HFF-Myc (cell line): ENCODE data around the gene PDCD6IP.

Experiments
- DNase-seq: peaks from one replicate; pipeline ENCODE4 v3.0.0-alpha.2; 2011; ENCODE audit warnings: low read depth; ENCODE audit errors: extremely low read depth
- H3K4me3 ChIP-seq: replicated peaks from 2 replicates; pipeline ENCODE4 v1.5.1; 2011; ENCODE audit warnings: low read depth, mild to moderate bottlenecking, control low read depth, low read length
- TF ChIP-seq, protein P1 (sequence below): IDR thresholded peaks from 2 replicates; pipeline ENCODE4 v1.5.1; 2012; ENCODE audit warnings: mild to moderate bottlenecking, low read depth, low read length, control low read depth; ENCODE audit errors: missing control alignments

PDCD6IP gene

GRCh38 chr3:33868309-33868708 lies 69.9 kb downstream of the PDCD6IP start:
- H3K4me3 ChIP-seq = no peak overlapping the region
- TF ChIP-seq, protein P1, sequence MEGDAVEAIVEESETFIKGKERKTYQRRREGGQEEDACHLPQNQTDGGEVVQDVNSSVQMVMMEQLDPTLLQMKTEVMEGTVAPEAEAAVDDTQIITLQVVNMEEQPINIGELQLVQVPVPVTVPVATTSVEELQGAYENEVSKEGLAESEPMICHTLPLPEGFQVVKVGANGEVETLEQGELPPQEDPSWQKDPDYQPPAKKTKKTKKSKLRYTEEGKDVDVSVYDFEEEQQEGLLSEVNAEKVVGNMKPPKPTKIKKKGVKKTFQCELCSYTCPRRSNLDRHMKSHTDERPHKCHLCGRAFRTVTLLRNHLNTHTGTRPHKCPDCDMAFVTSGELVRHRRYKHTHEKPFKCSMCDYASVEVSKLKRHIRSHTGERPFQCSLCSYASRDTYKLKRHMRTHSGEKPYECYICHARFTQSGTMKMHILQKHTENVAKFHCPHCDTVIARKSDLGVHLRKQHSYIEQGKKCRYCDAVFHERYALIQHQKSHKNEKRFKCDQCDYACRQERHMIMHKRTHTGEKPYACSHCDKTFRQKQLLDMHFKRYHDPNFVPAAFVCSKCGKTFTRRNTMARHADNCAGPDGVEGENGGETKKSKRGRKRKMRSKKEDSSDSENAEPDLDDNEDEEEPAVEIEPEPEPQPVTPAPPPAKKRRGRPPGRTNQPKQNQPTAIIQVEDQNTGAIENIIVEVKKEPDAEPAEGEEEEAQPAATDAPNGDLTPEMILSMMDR = no peak
- no peak for DNase-seq

- TF ChIP-seq, protein P1 = no peak
- DNase-seq = no peak
Observed at GRCh38 chr3:33869977-33870376, 71.5 kb downstream of the PDCD6IP start.

DNA sequence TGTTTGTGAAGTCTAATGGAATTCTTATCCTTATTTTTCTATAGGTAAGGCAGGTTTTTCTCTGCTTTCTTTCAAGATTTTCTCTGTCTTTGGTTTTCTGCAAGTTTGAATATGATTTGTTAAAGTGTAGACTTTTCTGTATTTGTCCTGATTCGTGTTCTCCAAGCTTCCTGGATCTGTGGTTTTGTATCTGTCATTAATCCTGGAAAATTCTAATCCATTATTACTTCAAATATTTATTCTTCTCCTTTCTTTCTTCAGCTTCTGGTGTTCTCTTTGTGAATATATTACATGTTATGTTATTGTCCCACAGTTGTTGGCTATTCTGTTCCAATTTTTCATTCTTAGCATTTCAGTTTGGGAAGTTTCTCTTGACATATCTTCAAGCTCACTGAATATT lies 76.4 kb downstream of the PDCD6IP start:
- H3K4me3 ChIP-seq = no peak overlapping the region
- TF ChIP-seq, protein P1 = no peak
- DNase-seq = no peak

More at GRCh38 chr3:33869977-33870376, 71.5 kb downstream of the PDCD6IP start:
- no peak overlapping the region for H3K4me3 ChIP-seq

DNA sequence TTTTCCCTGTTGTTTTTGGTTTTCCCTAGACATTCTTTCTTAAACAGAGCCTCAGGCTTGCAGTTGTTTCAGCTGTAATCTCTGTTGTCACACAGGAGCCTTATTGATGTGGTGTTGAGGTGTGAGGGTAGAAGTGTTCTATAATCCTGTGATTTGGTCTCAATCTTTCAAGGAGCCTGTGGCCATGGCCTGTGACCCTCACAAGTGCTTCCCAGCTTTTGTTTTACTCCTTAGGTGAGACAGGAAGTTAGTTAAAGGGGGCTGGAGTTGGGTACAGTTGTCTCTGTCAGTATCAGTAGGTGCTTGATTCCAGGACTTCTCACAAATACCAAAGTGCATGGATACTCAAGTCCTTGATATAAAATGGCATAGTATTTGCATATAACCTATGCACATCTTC lies 77.2 kb downstream of the PDCD6IP start:
- TF ChIP-seq, protein P1 = no peak

DNA sequence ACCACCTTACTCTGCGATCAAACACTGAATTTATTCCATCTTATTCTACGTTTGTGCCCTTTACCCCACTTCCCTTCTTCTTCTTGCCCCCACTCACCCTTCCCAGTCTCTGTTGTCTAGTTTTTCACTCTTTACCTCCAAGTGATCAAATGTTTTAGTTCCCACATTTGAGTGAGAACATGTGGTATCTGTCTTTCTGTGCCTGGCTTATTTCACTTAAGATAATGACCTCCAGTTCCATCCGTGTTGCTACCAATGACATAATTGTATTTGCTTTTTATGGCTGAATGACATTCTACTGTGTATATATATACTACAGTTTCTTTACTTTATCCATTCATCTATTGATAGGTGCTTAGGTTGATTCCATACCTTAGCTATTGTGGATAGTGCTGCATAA lies 78.8 kb downstream of the PDCD6IP start:
- DNase-seq = no peak

More for the DNA sequence above, 77.2 kb downstream of the PDCD6IP start:
- DNase-seq = no peak
- H3K4me3 ChIP-seq = no peak overlapping the region

DNA sequence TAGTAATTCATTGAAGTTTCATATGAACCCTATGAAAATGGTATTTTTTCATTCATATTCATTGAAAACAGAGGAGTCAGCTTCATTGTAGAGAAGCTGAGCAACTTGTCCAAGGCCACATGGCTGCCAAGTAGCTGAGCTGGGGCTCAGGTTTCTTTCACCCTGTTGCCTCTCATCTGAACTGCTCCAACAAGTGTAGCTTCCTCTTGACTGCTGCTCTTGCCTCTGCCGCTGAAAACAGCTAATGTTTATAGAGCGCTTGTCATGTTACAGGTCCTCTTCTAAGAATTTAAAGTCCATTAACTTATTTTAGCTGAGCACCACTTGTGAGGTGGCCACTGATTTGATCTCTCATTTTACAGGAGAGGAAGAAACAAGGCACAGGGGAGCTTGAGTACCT lies 81.1 kb downstream of the PDCD6IP start:
- TF ChIP-seq, protein P1 = no peak

More for the DNA sequence above, 78.8 kb downstream of the PDCD6IP start:
- TF ChIP-seq, protein P1 = no peak
- H3K4me3 ChIP-seq = no peak overlapping the region

More for the DNA sequence above, 81.1 kb downstream of the PDCD6IP start:
- no peak for DNase-seq
- H3K4me3 ChIP-seq = no peak overlapping the region
